GM19328 (cell line): ENCODE results near the gene WASF2.
"Not testable (repeated sequence)": the region's sequence is repeated elsewhere in the genome, so short reads cannot be mapped to it uniquely, and the experiment has no call there.

ENCODE experiments used
- ATAC-seq: cut with Tn5 transposase; IDR thresholded peaks from one replicate; pipeline ENCODE4 v1.9.1; 2021; ENCODE audit warnings: mild to moderate bottlenecking, moderate library complexity; ENCODE audit not compliant: unreplicated experiment

The WASF2 gene

DNA sequence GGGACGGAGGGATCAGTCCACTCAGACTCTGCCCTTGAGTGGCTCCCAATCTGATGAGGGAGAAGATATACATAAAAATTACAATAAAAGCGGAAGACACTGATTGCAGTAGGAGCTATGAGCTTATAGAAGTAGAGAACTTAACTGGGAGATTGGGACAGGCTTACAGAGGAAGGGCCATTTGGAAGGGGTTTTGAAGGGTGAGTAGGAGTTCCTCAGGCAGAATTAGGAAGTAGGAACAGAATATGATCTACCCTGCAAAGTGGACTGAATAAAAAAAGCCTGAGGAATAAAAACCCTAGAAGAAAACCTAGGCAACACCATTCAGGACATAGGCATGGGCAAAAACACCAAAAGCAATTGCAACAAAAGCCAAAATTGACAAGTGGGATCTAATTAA is 9.2 kb upstream of the WASF2 start:
- no peak for ATAC-seq

DNA sequence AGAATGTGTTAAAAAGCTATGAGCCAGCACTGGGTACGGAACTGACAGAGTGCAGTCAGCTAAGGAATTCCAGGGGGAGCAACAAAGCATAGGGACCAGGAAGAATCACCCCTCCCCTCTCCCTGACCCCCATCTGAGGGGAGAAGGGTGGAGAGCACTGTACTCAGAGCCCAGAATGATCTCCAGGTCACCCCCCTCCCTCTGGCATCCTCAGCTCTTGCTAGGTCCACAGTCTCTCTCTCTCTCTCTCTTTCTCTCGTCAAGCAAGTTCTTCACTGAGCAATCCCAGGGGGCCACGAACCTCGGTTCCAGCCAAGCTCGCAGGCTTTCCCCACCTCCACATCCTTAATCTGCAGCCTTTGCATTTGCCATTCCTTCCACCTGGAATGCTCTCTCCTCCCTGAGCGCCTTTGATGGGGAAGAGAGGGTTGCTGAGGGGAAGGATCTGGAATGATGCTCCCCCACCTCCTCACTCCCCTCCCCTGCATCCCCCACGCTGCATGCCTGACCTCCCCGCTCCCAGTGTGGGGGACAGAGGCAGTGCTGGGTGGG is 6.7 kb upstream of the WASF2 start:
- no peak for ATAC-seq

DNA sequence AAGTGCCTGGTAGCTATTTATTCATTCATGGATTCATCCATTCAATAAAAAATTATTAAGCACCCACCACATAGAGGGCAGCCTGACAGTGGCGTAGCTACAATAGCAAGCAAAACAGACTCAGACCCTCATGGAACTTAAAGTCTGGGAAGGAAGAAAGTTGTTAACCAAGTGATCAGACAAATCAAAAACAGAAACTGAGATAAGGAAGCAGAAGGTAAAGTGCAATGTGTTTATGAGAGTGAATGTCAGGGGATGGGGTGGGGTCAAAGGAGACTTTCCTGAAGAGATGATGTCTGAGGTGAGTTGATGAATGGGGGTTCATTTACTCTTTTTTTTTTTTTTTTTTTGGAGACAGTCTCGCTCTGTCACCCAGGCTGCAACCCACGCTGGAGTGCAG is 2.8 kb upstream of the WASF2 start:
- ATAC-seq, result no peak

DNA sequence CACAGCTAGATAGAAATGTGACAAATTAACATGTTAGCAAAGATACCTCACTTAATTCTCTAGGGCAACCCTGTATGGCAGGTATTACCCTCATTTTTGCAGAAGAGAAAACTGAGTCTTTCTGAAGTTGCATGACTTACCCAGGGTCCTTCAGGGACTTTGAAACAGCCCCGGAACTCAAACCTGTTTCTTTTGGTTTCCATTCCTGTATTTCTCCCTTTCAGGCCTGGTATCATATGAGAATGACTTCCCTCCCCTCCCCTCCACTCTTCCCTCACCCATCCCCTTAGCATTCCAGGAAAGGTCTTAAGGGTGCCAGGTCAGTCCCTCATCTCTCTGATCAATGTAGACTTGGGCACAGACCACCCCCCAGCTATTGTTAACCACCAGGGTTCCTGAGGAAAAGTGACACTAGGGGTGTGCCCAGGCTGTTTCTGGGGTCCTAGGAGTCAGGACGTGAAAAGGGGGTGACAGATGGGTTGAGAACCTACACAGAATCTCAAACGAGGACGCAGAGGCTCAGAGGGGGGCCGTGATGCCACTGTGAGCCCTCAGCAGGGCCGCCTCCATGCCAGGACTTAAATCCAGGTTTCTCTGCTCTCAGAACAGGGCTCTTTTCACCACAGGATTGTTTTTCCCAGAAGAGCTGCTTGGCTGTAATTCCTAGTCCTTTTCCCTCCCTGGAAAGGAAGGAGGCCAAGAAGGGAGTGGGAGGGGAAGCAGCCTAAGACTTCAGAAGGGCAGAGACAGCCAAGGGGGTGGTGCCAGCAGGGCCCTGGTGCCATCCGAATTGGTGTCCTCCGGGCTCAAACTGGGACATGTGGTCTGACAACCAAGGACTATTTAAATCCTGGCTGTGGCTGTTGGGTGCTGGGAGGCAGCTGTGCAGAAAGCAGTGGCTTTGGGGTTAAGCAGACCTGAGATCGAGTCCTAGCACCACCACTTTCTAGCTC is 2.1 kb upstream of the WASF2 start:
- no peak for ATAC-seq

DNA sequence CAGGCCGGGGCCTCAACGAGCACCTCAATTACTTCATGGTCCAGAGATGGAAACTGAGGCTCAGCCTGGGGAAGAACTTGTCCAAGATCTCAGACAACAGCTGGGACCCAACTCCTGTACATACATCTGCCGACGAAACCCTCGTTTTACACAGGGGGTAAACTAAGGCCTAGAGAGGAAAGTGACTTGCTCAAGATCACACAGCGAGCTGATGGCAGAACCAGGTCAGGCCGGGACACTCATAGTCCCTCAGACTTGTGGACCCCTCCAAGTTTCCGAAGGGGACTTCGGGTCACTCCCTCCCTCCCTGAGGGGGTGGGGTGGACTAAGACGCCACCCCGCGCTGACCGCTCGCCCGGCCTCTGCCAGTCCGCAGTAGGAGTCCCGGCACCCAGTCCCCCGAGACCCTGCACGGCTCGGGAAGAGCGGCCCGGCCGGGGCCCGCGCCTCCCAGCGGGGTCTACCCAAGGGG is 430 bp downstream of the WASF2 start:
- peak; percentile 17 for ATAC-seq

DNA sequence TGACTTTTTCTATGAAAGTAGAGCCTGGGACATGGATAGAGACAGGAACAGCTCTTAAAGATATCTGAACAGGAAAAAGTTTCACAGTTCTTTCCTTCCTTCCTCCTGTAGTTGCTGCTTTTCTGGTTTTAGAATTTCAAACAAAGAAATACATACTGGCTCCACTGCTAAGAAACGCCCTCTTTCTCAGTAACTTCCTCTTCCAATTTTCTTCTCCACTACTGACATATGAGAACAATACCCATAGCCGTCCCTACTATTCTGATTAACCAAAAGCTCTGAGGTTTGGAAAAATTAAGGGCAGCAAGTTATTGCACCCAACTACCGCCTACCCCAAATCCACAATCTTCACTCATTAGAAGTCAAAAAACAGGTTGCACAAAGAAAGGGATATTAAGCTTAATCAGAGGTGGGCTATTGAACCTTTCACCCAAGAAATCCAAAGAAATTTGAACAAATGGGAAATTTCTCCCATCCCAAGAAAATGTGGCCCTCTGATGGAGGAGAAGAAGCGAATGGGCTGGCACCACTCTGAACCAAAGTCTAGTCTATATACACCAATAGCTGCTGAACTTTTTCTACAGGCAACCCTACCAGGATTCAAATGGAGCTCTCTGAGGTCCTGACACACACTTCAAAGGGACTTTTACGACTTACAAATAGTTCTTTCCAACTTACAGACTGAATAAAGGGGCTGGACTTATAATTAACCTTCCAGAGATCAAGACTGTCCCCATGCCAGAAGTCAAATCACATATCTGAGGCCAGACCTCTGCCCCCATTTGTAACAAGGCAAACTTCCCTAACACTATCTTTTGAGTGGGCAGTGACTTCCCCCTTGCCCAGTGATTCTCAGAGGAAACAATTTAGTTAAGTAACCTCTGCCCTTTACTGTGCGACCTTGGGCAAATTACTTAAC is 1.7 kb downstream of the WASF2 start:
- no peak for ATAC-seq

DNA sequence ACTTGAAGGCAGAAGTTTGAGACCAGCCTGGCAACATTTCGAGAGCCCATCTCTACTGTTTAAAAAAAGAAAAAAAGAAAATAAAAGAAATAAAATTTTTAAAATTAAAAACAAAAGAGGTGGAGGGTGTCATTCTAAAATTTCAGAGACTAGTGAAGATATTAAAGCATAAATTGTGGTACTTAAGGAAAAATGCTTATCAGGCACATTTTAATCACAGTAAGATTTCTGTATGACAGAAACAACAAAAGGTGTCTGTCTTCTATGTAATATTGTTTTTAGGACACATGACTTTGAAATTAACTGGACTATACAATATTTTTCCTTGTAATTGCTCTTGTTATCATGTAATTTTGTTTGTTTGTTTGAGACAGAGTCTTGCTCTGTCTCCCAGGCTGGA is 4.6 kb downstream of the WASF2 start:
- no peak for ATAC-seq

DNA sequence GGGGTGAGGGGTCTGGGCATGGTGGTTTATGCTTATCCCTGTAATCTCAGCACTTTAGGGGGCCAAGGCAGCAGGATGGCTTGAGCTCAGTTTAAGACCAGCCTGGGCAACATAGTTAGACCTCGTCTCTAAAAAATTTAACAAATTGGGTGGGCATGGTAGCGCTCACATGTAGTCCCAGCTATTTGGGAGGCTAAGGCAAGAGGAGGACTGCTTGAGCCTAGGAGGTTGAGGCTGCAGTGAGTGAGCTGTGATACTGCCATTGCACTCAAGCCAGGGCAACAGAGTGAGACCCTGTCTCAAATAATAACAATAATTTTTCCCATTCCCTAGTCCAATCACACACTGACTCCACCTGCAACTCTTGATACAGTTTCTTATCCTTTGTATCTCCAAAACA is 6.3 kb downstream of the WASF2 start:
- no peak for ATAC-seq

DNA sequence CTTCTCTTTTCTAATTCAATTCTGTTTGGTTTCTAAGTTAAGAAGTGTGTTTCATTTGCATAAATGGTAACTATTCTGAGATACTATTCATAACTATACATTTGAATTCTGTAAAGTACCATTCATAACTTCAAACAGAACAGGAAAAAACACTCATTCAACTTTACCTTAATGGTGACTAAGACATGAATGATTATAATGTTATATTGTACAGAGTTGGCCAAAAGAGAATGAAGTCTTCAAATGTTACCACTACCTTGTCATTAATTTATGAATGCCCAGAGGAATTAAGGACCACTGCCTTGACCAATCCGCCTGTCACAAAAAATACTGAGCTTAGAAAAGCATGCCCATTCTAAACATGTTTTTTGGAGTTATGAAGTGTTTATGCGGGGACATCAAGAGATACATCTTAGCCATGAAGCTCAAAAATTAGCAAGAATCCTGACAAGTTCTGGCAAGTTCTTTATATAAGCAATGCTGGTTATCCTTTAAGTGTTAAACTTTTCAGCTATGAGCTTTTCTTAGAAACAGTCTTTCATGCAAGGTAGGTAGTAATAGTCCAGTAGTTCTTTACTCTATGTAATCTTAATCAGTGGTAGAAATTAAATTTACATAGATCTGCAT is 7.9 kb downstream of the WASF2 start:
- ATAC-seq, result no peak

DNA sequence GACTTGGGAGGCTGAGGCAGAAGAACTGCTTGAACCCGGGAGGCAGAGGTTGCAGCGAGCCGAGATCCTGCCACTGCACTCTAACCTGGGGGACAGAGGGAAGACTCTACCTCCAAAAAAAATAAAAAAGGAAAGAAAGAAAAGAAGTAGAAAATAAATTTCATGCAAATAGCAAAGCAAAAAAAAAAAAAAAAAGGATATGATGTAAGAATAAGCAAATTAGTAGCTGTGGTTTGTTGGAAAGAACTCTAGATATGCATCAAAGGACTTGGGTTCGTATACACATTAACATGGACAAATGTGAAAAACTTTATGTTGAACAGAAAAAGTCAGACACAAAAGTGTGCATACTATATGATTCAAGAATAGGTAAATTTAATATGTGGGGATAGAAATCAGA is 11.9 kb downstream of the WASF2 start:
- ATAC-seq, result no peak

DNA sequence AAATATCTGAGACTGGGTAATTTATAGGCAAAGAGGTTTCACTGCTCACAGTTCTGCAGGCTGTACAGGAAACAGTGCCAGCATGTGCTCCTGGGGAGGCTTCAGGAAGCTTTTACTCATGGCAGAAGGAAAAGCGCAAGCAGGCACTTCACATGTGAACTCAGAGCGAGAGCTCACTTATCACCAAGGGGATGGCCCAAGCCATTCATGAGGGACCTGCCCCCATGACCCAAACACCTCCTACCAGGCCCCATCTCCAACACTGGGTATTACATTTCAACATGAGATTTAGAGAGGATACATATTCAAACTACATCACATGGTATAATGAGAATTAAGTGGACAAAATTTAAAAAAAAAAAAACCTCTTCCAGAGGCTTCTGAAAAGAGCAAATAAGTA is 13.7 kb downstream of the WASF2 start:
- no peak for ATAC-seq

DNA sequence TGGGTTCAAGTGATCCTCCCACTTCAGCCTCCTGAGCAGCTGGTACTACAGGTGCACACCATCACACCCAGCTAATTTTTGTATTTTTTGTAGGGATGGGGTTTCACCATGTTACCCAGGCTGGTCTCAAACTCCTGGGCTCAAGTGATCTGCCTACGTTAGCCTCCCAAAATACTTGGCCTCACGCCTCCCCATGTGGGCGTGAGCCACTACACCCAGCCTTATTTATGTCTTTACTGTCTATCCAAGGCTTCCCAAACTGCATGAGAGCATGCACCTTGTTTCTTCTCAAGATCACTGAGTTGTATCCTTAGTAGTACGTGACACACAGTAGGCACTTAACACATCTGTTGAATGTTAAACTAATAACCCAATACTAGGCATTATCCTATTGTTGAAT is 14.2 kb downstream of the WASF2 start:
- no peak for ATAC-seq

DNA sequence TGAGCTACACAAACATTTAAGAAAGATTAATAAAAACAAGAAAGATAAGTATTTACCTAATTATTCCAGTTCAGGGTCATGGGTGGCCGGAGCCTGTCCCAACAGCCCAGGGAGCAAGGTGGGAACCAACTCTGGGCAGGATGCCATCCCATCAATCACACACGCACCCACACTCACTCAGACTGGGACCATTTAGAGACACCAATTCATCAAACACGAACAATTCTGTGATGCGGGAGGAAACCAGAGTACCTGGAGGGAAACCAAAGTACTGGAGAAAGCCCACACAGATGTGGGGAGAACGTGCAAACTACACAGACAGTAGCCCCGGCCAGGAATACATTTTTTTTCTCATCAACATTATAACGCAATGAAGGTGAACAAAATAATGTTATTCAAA is 16.2 kb downstream of the WASF2 start:
- no peak for ATAC-seq

DNA sequence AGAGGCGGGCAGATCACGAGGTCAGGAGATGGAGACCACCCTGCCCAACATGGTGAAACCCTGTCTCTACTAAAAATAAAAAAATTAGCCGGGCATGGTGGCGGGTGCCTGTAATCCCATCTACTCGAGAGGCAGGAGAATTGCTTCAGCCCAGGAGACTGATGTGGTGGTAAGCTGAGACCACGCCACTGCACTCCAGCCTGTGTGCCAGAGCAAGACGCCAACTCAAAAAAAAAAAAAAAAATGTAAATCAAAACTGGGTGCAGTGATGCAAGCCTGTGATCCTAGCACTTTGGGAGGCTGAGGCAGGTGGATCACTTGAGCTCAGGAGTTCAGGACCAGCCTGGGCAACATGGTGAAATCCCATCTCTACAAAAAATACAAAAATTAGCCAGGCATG is 17.9 kb downstream of the WASF2 start:
- ATAC-seq, result not testable (repeated sequence)

DNA sequence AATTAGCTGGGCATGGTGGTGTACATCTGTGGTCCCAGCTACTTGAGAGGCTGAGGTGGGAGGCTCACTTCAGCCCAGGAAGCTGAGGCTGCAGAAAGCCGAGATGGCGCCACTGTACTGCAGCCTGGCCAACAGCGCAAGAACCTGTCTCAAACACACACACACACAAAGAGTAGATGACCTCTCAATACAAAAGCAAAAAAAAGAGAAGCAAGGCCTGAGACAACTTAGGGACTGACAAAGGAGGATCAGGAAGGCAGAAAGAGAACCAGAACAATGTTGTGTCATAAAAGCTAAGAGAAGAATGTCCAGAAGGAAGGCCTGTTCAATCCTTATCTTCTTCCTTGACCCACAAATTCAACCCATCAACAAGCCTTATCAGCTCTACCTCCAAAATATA is 18.5 kb downstream of the WASF2 start:
- no peak for ATAC-seq

DNA sequence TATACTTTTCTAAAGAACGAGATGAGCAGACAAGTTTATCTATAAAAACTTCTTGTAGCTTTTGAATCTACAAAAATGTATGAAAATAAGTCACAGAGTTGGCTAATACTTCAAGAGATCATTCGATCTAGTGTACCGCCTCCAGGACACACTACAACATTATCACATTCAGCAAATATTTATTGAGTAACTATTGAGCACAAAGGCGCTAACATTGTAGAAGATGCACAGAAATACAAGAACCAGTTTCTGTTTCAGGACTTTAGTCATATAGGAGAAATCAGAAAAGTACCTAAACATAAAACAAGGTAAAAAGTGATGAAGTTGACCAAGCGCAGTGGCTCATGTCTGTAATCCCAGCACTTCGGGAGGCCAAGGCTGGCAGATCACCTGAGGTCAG is 20.6 kb downstream of the WASF2 start:
- no peak for ATAC-seq

DNA sequence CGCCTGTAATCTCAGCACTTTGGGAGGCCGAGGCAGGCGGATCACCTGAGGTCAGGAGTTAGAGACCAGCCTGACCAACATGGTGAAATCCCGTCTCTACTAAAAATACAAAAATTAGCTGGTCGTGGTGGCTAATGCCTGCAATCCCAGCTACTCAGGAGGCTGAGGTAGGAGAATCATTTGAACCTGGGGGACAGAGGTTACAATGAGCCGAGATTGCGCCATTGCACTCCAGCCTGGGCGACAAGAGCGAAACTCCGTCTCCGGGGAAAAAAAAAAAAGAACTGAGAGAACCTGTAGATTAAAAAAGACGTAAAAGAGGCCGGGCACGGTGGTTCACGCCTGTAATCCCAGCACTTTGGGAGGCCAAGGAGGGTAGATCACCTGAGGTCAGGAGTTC is 21.6 kb downstream of the WASF2 start:
- not testable (repeated sequence) for ATAC-seq

DNA sequence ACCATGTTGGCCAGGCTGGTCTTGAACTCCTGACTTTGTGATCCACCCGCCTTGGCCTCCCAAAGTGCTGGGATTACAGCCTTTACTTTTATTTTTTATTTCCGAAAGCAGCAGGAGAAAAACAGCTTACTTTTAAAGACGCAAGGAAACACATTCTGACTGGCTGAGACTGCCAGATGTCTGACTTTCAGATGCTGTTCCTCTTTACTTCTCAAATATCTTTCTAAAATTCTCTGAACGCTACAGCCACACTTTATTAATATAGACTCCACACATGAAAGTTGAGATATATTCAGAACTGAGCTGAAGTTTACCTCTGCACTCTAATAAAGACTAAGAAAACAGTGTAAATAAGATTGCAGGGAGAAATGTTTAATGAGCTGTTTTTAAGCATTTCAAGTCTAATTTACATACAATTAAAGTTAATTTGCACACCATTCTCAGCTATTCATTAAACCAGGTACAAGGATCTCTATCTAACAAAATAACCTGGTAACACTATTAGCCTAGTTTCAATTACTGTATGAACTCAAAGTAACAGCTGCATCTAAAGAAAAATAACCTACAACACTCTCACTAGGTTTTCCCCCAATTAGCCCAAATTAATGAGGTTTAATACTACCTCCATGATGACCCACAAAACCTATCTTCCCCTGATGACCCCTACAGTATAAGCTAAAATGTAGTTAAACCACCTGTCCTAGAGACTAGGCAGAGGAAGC is 24.9 kb downstream of the WASF2 start:
- ATAC-seq, result no peak

DNA sequence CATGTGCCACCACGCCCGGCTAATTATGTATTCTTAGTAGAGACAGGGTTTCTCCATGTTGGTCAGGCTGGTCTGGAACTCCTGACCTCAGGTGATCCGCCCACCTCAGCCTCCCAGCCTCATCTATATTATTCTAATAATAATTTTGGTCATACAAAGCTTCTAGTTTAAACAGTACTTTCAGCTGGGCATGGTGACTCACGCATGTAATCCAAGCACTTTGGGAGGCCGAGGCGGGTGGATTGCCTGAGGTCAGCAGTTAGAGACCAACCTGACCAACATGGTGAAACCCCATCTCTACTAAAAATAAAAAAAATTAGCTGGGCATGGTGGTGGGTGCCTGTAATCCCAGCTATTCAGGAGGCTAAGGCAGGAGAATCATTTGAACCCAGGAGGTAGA is 26.1 kb downstream of the WASF2 start:
- not testable (repeated sequence) for ATAC-seq

DNA sequence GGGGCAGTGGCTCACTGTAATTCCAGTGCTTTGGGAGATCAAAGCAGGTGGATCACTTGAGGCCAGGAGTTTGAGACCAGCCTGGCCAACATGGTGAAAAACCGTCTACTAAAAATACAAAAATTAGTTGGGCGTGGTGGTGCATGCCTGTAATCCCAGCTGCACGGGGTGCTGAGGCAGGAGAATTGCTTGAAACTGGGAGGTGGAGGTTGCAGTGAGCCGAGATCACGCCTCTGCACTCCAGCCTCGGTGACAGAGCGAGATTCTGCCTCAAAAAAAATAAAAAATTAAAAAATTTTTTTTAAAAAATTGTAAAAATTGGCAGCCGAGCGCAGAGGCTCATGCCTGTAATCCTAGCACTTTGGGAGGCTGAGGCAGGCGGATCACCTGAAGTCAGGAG is 31.4 kb downstream of the WASF2 start:
- ATAC-seq, result not testable (repeated sequence)
